ENCODE data around the gene LCNL1. TPM values are rescaled to one million over a fixed set of nuclear protein-coding genes. Genes with fewer than 3 reads are reported as not detected.

Gene LCNL1
- total and polyA plus RNA-seq, 2 of the 13 experiments (the other 11 are each of a cell fraction or from before 2014, with no cell fraction given): not detected

DNA sequence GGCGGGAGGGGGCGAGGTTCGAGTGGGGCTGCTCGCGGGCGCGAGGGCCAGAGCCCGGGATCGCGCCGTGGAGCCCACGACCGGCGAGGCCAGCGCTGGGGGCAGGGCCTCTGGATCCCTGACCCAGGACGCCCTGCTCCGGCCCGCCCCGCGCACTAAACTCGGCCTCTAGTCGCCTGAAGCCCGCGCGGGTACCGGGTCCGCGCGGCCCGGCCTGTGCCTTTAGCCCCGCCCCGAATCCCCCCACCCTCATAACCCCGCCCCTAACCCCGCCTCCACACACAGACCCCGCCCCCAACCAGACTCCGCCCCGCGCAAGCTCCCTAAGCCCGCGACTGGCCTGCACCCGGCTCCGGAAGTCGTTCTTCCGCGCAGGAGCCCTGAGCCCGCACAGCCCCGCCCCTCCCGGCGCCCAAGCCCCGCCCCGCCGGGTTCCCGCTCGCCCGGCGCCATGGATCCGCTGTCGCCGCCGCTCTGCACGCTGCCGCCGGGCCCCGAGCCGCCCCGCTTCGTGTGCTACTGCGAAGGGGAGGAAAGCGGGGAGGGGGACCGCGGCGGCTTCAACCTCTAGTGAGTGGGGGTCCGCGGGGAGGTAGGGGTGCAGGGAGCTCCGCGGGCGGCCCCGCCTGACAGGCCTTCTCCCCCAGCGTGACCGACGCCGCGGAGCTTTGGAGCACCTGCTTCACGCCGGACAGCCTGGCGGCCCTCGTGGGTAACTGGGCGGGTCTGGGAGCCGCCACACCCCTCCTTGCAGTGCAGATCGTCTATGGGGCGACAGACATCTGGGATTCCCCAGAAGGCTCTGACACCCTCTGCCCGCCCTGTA lies 9.4 kb downstream of the LCNL1 start, which contains the start of gene PAXX (continued):
- TF ChIP-seq HMG20B (CRISPR knock-in tag; conservative IDR thresholded peaks at IDR 0.05): no peak
- TF ChIP-seq, protein P1, sequence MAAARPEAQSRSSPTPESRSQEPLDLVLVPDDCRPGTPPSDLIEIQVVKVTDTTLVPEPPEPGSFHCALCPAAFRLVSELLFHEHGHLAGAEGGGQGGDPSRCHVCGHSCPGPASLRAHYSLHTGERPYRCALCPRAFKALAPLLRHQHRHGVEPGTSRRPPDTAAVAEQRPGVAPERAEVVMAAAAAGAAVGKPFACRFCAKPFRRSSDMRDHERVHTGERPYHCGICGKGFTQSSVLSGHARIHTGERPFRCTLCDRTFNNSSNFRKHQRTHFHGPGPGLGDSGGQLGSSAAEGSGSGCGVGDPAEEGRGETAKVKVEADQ (CRISPR knock-in tag; IDR thresholded peaks at IDR 0.05; ENCODE audit: borderline replicate concordance): 0 out of 2 replicates have a peak, but pooled peaks have one; percentile 63
- TF ChIP-seq, protein P2, sequence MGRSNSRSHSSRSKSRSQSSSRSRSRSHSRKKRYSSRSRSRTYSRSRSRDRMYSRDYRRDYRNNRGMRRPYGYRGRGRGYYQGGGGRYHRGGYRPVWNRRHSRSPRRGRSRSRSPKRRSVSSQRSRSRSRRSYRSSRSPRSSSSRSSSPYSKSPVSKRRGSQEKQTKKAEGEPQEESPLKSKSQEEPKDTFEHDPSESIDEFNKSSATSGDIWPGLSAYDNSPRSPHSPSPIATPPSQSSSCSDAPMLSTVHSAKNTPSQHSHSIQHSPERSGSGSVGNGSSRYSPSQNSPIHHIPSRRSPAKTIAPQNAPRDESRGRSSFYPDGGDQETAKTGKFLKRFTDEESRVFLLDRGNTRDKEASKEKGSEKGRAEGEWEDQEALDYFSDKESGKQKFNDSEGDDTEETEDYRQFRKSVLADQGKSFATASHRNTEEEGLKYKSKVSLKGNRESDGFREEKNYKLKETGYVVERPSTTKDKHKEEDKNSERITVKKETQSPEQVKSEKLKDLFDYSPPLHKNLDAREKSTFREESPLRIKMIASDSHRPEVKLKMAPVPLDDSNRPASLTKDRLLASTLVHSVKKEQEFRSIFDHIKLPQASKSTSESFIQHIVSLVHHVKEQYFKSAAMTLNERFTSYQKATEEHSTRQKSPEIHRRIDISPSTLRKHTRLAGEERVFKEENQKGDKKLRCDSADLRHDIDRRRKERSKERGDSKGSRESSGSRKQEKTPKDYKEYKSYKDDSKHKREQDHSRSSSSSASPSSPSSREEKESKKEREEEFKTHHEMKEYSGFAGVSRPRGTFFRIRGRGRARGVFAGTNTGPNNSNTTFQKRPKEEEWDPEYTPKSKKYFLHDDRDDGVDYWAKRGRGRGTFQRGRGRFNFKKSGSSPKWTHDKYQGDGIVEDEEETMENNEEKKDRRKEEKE (IDR thresholded peaks at IDR 0.05): no peak
- TF ChIP-seq, protein P3, sequence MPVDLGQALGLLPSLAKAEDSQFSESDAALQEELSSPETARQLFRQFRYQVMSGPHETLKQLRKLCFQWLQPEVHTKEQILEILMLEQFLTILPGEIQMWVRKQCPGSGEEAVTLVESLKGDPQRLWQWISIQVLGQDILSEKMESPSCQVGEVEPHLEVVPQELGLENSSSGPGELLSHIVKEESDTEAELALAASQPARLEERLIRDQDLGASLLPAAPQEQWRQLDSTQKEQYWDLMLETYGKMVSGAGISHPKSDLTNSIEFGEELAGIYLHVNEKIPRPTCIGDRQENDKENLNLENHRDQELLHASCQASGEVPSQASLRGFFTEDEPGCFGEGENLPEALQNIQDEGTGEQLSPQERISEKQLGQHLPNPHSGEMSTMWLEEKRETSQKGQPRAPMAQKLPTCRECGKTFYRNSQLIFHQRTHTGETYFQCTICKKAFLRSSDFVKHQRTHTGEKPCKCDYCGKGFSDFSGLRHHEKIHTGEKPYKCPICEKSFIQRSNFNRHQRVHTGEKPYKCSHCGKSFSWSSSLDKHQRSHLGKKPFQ (CRISPR knock-in tag; IDR thresholded peaks at IDR 0.05; ENCODE audit: insufficient replicate concordance): no peak
- no peak for TF ChIP-seq HDAC1 (CRISPR knock-in tag; IDR thresholded peaks at IDR 0.05)
- peak; percentile 66; the same call in 1 of the 2 replicates for TF ChIP-seq RFXAP (CRISPR knock-in tag; IDR thresholded peaks at IDR 0.05; ENCODE audit: borderline replicate concordance)
- TF ChIP-seq GTF2F1 (IDR thresholded peaks at IDR 0.05; ENCODE audit: low read length): no peak
- TF ChIP-seq, protein P4, sequence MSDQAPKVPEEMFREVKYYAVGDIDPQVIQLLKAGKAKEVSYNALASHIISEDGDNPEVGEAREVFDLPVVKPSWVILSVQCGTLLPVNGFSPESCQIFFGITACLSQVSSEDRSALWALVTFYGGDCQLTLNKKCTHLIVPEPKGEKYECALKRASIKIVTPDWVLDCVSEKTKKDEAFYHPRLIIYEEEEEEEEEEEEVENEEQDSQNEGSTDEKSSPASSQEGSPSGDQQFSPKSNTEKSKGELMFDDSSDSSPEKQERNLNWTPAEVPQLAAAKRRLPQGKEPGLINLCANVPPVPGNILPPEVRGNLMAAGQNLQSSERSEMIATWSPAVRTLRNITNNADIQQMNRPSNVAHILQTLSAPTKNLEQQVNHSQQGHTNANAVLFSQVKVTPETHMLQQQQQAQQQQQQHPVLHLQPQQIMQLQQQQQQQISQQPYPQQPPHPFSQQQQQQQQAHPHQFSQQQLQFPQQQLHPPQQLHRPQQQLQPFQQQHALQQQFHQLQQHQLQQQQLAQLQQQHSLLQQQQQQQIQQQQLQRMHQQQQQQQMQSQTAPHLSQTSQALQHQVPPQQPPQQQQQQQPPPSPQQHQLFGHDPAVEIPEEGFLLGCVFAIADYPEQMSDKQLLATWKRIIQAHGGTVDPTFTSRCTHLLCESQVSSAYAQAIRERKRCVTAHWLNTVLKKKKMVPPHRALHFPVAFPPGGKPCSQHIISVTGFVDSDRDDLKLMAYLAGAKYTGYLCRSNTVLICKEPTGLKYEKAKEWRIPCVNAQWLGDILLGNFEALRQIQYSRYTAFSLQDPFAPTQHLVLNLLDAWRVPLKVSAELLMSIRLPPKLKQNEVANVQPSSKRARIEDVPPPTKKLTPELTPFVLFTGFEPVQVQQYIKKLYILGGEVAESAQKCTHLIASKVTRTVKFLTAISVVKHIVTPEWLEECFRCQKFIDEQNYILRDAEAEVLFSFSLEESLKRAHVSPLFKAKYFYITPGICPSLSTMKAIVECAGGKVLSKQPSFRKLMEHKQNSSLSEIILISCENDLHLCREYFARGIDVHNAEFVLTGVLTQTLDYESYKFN (CRISPR knock-in tag; conservative IDR thresholded peaks at IDR 0.05): no peak
- no peak for TF ChIP-seq ZNF343 (CRISPR knock-in tag; IDR thresholded peaks at IDR 0.05)
- no peak for TF ChIP-seq SRF (IDR thresholded peaks at IDR 0.05; ENCODE audit: low read depth, low read length)
- TF ChIP-seq, protein P5, sequence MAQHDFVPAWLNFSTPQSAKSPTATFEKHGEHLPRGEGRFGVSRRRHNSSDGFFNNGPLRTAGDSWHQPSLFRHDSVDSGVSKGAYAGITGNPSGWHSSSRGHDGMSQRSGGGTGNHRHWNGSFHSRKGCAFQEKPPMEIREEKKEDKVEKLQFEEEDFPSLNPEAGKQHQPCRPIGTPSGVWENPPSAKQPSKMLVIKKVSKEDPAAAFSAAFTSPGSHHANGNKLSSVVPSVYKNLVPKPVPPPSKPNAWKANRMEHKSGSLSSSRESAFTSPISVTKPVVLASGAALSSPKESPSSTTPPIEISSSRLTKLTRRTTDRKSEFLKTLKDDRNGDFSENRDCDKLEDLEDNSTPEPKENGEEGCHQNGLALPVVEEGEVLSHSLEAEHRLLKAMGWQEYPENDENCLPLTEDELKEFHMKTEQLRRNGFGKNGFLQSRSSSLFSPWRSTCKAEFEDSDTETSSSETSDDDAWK (CRISPR knock-in tag; IDR thresholded peaks at IDR 0.05): no peak
- TF ChIP-seq KMT2A (CRISPR knock-in tag; IDR thresholded peaks at IDR 0.05): no peak
- TF ChIP-seq FOXM1 (CRISPR knock-in tag; IDR thresholded peaks at IDR 0.05): no peak
- no peak for TF ChIP-seq SRSF9 (IDR thresholded peaks at IDR 0.05; ENCODE audit: borderline replicate concordance, insufficient read depth, low read depth, low read length, poor library complexity, severe bottlenecking)
- TF ChIP-seq ZNF563 (CRISPR knock-in tag; IDR thresholded peaks at IDR 0.05): peak; percentile 78; the same call in 1 of the 2 replicates
- TF ChIP-seq ZSCAN25 (CRISPR knock-in tag; IDR thresholded peaks at IDR 0.05): peak; percentile 83; the same call in 1 of the 2 replicates
- no peak; the same call in 1 of the 2 replicates for TF ChIP-seq SIN3A (IDR thresholded peaks at IDR 0.05; ENCODE audit: borderline replicate concordance, low read depth, low read length)
- no peak for TF ChIP-seq NR3C1 (CRISPR knock-in tag; IDR thresholded peaks at IDR 0.05)
